Muscle layer of colon (tissue), 2 donors: ENCODE data around the gene TBC1D22B.
"Not testable (repeated sequence)": the region's sequence is repeated elsewhere in the genome, so short reads cannot be mapped to it uniquely, and the experiment has no call there.

Experiments
- H3K27ac ChIP-seq: one replicate; pipeline ENCODE4 v1.7.0; 2013; ENCODE audit warnings: low read depth, mild to moderate bottlenecking, low read length, moderate library complexity
- H3K27me3 ChIP-seq, 2 donors: one replicate each; pipeline ENCODE4 v1.7.0; 2013; ENCODE audit warnings: low read length in 2 of 2, mild to moderate bottlenecking in 2 of 2; ENCODE audit not compliant: insufficient read depth in 2 of 2, control insufficient read depth in 1 of 2
- H3K36me3 ChIP-seq: one replicate; pipeline ENCODE4 v1.7.0; 2013; ENCODE audit warnings: mild to moderate bottlenecking, low read length; ENCODE audit not compliant: insufficient read depth
- H3K4me1 ChIP-seq: one replicate; pipeline ENCODE4 v1.7.0; 2013; ENCODE audit warnings: mild to moderate bottlenecking, low read length; ENCODE audit not compliant: insufficient read depth
- H3K4me3 ChIP-seq, 2 donors: one replicate each; pipeline ENCODE4 v1.7.0; 2013; ENCODE audit warnings: low read length in 2 of 2, low read depth in 1 of 2, mild to moderate bottlenecking in 1 of 2, moderate library complexity in 1 of 2
- H3K9ac ChIP-seq: one replicate; pipeline ENCODE4 v1.7.0; 2013; ENCODE audit warnings: low read length
- H3K9me3 ChIP-seq: one replicate; pipeline ENCODE4 v1.7.0; 2013; ENCODE audit warnings: mild to moderate bottlenecking, low read length
- donor health status: abdominal sarcoma.
- donor health status: Adenocarcinoma of cecum.

TBC1D22B gene

DNA sequence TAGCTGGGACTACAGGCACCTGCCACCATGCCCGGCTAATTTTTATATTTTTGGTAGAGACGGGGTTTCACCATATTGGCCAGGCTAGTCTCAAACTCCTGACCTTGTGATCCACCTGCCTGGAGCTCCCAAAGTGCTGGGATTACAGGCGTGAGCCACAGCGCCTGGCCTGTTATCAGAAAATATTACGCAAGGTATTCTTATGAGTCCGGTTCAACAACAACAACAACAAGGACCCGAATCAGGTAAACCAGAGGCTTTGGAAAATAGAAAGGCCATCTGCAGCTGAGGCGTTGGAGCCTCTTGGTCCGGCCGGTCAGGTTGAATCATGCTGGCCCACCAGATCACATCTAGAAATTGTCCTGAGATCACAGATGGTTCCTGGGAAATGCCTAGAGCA, 49.9 kb downstream of the TBC1D22B start:
- H3K9me3 ChIP-seq, H3K4me3 ChIP-seq, H3K27me3 ChIP-seq, H3K9ac ChIP-seq, H3K27ac ChIP-seq: not testable (repeated sequence)
- Histone ChIP-seq H3K36me3 (peaks cover 15% of the 10 kb centered on the region), H3K4me1 (peaks cover 14% of the 10 kb centered on the region)

DNA sequence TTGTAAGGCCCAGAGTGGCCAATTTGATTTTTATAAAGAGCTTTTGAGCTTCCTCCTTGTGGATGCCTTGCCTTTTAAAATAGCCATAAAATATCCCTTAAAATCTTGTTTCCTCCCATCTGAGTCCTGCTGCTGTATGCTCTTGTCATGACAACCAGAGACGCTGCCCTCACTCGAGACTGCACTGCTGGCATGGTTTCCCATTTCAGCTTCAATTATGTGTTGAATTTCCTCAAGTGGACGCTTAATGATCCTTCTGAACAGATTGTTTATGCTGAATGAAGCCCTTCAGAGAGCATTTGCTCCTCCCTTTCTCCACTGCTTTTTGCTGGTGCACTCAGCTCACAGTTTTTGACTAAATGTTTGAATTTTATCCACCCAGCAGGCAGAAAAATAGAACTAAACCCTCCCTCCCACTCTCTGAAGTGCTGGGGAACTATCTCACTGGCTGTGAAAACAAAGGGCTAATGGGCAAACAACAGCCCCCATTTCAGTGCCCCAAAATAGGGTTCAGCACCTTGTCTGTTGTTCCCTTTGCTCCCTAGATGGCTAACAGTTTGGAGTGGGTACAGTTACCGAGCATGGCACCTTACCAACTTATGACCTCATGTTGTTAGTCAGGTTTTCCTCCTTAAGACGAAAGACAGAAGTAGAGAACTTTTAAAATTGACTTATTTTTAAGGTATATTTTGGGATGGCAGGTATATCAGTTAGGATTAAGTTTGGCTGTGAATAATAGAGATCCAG, 50.7 kb downstream of the TBC1D22B start:
- Histone ChIP-seq H3K27ac (no peak overlapping the region), H3K9ac (no peak overlapping the region), H3K9me3 (no peaks in the 10 kb centered on the region), H3K36me3 (peaks cover 13% of the 10 kb centered on the region), H3K4me3 (no peak overlapping the region), H3K27me3 (no peaks in the 10 kb centered on the region), H3K4me1 (peaks cover 14% of the 10 kb centered on the region)

DNA sequence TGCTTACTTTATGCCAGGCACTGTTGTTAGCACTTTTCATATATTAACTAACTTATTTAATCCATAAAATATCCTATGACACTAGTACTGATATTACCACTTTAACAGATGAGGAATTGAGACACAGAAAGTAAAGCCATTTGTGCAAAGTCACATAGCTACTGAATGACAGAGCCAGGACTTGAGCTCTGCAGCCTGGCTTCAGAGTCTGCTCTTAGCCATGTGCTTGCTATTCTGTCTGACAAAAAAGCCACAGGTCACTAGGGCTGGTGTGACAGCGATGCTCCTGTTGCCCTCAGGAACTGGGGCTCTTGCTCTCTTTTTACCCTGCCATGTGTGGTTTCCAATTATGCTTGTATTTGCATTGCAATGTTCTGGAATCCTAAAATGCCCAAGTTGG, 51.5 kb downstream of the TBC1D22B start:
- Histone ChIP-seq H3K4me1 (peaks cover 14% of the 10 kb centered on the region), H3K36me3 (peaks cover 13% of the 10 kb centered on the region), H3K4me3 (no peak overlapping the region), H3K9ac (no peak overlapping the region), H3K27ac (no peak overlapping the region), H3K9me3 (no peaks in the 10 kb centered on the region), H3K27me3 (no peaks in the 10 kb centered on the region)

DNA sequence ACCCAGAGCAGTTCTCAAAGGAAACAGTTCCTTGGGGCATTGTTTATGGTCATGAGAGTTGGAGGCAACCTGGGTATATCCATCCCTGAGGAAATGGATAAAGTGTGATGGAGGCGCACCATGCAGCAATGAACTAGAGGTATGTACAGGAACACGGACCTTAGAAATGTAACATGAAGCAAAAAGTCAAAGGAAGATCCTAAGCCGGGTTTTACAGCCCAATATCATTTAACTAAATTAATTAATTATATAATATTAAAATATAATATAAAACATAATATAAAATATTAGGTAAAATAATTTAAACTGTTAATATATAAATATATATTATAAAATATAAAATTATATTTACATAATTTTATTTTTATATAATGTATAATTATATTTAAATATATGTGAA, 52.1 kb downstream of the TBC1D22B start:
- H3K27me3 ChIP-seq: no peaks in the 10 kb centered on the region
- H3K4me1 ChIP-seq: peaks cover 14% of the 10 kb centered on the region
- no peaks in the 10 kb centered on the region for H3K9me3 ChIP-seq
- no peak overlapping the region for H3K9ac ChIP-seq
- H3K36me3 ChIP-seq: peaks cover 17% of the 10 kb centered on the region
- no peak overlapping the region for H3K4me3 ChIP-seq
- H3K27ac ChIP-seq: no peak overlapping the region

DNA sequence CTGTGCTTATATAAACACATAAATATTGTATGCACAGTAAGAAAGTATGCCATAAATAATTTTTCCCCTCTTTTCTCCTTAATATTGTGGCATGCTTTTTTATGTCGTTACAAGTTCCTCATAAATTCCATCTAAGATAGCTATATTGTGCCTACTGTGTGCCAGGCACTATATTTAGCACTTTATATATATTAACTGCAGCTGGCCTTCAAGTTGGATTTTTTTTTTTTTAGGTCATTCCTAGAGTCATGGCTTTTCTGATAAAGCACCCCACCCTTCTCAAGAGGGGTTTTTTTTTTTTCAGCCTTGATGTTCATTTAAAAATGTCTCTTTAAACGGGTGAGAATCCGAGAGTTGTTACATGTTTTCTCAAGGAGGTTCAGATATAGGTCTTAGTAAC, 53.4 kb downstream of the TBC1D22B start:
- Histone ChIP-seq H3K27ac (no peak overlapping the region), H3K9me3 (no peaks in the 10 kb centered on the region), H3K4me1 (peaks cover 14% of the 10 kb centered on the region), H3K4me3 (no peak overlapping the region), H3K27me3 (no peaks in the 10 kb centered on the region), H3K36me3 (peaks cover 23% of the 10 kb centered on the region), H3K9ac (no peak overlapping the region)

DNA sequence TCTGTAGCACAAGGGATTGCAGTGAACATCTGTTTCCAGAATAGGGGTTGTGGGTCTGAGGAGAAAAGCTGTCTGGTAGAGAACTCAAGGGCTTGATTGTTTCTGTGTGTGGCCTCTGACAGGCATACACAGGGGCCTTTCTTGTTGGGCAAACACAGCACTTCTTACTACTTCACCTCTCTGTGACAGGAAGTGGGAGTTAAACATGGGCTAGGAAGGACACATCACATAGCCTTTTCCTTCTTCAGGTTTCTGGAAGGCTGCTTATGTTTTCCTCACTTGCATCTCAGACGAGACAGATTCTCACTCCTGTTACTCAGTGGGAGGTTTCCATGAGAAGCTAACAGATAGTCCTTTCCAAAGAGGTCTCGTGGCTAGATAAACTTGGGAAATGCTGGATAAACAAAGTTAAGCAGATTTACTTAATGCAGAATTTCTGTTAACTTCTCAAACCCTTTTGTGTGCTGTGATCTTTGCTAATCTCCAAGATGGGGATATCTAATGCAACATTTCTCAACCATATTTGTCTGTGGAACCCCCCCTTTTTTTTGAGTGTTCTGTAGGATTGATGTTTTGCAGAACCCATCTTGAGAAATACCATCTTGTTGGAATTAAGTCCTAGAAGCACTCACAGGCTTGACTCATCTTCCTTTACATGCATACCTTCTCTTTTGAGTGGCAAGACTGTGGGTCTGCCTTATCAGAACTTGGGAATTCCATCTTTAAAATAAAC, 54.3 kb downstream of the TBC1D22B start:
- H3K27ac ChIP-seq: no peak overlapping the region
- H3K27me3 ChIP-seq: no peaks in the 10 kb centered on the region
- H3K4me1 ChIP-seq: peaks cover 14% of the 10 kb centered on the region
- peaks cover 32% of the 10 kb centered on the region for H3K36me3 ChIP-seq
- no peak overlapping the region for H3K9ac ChIP-seq
- no peaks in the 10 kb centered on the region for H3K9me3 ChIP-seq
- H3K4me3 ChIP-seq: no peak overlapping the region

DNA sequence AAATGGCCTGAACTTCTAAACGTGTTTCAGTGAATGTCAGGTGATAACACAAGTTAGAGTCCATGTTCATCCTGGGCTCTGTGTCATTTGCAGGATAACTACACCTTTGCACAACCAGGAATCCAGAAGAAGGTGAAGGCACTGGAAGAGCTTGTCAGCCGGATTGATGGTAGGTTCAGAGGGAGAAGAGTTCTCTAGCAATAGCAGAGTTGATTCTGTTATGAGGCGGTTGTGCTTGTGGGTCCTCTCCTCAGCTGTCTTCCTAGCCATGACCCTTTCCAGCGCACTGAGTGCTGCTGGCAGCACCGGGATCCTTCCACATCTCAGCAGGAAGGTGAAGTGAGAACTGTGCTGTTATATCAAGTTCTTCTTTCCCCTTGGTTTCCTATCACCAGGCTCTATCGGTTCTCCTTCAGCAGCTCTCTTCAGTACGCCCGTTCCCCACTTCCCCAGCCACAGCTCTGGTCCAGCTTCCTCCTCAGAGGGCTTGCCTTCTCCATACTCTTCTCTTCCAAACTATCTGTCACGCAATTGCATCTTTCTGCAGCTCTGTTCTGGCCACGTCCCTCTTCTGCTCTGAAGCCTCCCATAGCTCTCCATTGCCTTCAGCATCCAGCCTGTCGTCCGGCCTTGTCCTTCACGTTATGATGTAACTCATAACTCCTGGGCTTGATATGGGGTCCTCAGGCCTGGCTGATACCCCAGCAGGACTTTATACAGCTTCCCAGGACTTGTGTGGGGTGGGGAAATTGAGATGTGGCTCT, 56.3 kb downstream of the TBC1D22B start:
- Histone ChIP-seq H3K27ac (no peak overlapping the region), H3K27me3 (no peaks in the 10 kb centered on the region), H3K36me3 (peaks cover 52% of the 10 kb centered on the region), H3K9me3 (no peaks in the 10 kb centered on the region), H3K4me3 (no peak overlapping the region), H3K9ac (no peak overlapping the region), H3K4me1 (peaks cover under 1% of the 10 kb centered on the region)

DNA sequence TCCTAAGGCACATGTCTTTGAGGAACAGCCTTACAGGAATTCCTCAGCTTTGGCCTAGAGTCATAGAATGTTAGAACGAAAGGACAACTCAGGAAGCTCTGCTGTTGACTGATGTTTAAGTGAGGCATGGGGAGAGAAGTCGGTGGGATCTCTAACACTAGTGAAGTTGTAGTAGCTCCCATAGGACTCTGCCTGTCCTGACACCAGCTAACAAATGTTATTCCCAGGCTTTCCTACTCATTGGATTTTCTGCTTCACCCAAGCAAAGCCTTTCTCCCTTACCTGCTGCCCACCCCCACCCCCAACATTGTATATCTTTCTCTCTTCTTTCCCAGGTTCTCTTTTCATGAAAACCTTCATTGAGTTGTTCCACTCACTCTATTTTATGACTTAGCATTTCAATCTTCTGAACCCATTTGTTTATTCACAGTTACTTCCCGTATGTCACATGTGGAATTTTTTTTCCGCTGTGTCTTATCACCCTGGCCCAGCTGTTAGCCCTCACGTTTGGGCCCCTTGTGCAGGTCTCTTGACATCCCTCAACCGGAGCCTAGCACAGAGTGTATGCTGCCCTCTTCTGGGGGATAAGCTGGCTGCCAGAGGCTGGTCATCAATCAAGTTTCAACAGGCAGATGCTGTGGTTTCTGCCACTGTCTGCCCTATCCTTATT, 57.0 kb downstream of the TBC1D22B start:
- Histone ChIP-seq H3K9ac (no peak overlapping the region), H3K27me3 (no peaks in the 10 kb centered on the region), H3K4me3 (no peak overlapping the region), H3K4me1 (no peaks in the 10 kb centered on the region), H3K36me3 (peaks cover 55% of the 10 kb centered on the region), H3K9me3 (no peaks in the 10 kb centered on the region), H3K27ac (no peak overlapping the region)

DNA sequence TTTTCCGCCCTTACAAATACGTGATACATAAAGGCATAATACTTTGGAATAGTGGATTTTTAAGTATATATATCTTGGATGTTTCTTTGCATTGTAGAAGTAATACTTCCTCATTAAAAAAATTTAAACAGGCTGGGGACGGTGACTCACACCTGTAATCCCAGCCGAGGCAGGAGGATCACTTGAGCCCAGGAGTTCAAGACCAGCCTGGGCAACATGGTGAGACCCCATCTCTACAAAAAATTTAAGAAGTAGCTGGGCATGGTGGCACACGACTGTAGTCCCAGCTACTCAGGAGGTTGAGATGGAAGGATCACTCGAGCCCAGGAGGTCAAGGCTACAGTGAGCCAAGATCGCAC, 57.6 kb downstream of the TBC1D22B start:
- no peaks in the 10 kb centered on the region for H3K4me1 ChIP-seq
- H3K27ac ChIP-seq: no peak overlapping the region
- no peak overlapping the region for H3K4me3 ChIP-seq
- H3K9me3 ChIP-seq: no peaks in the 10 kb centered on the region
- no peak overlapping the region for H3K9ac ChIP-seq
- H3K36me3 ChIP-seq: peaks cover 55% of the 10 kb centered on the region
- no peaks in the 10 kb centered on the region for H3K27me3 ChIP-seq

DNA sequence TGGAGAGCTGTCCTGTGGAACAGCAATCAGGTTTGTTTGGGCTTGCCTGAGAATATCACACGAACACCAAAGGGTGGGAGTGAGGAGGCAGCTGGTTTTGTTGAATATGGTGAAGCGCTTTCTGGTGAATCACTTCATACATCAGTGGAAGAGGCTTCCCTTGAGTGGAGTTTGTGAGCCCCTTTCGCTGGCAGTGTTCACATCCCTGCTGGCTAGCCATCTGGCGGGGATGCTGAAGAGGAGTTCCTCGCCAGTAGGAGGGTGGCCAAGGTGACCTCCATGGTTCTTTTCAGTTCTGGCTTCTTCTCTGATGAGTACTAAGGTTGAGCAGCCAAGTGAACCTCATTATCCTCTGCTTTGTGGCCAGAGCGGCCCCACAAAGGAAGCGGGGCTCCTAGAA, 58.5 kb downstream of the TBC1D22B start:
- H3K9me3 ChIP-seq: no peaks in the 10 kb centered on the region
- H3K4me1 ChIP-seq: no peaks in the 10 kb centered on the region
- no peak overlapping the region for H3K4me3 ChIP-seq
- no peaks in the 10 kb centered on the region for H3K27me3 ChIP-seq
- H3K9ac ChIP-seq: no peak overlapping the region
- no peak overlapping the region for H3K27ac ChIP-seq
- peaks cover 55% of the 10 kb centered on the region for H3K36me3 ChIP-seq

DNA sequence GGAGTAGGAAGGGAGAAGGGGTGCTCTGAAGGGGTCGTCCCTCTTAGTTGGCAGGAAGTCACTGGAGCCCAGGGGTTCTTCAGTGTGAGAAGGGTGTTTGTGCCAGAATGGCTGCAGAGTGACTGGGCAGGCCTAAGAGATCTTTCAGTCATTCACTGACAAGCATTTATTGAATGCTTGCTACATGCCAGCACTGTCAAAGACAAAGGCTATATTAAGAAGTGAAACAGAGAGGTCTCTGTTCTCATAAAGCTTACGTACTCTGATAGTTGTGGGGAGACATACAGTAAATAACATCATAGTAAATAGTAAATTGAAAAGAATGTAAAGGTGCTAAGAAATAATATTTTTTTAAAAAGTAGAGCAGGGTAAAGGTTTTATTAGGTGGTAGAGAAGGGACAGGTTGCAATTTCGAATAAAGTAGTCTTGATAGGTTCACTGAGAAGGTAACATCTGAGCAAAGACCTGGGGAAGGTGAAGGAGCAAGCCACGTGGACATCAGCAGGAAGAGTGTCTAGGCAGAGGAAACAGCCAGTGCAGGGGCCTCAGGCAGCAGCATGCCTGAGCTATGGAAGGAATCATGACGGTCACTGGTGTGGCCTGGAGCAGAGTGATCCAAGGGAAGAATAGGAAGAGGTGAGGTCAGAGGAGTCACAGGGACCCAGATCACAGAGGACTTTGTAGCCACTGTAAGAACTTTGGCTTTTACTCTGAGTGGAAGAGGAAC, 59.9 kb downstream of the TBC1D22B start:
- Histone ChIP-seq H3K4me3 (no peak overlapping the region), H3K4me1 (no peaks in the 10 kb centered on the region), H3K9ac (no peak overlapping the region), H3K27me3 (no peaks in the 10 kb centered on the region), H3K9me3 (no peaks in the 10 kb centered on the region), H3K36me3 (peaks cover 55% of the 10 kb centered on the region), H3K27ac (no peak overlapping the region)
